GM12873 (cell line): Measurements from ENCODE around the gene C2orf81.

ENCODE experiments used
- CTCF ChIP-seq: IDR thresholded peaks from 2 replicates; pipeline ENCODE4 v1.5.1; 2012; ENCODE audit warnings: low read depth, mild to moderate bottlenecking, moderate library complexity, low read length, control low read depth; ENCODE audit not compliant: insufficient read depth; ENCODE audit errors: missing control alignments

C2orf81 gene

GRCh38 chr2:74428675-74429074, 7.3 kb upstream of the C2orf81 start:
- TF ChIP-seq CTCF: no peak

DNA sequence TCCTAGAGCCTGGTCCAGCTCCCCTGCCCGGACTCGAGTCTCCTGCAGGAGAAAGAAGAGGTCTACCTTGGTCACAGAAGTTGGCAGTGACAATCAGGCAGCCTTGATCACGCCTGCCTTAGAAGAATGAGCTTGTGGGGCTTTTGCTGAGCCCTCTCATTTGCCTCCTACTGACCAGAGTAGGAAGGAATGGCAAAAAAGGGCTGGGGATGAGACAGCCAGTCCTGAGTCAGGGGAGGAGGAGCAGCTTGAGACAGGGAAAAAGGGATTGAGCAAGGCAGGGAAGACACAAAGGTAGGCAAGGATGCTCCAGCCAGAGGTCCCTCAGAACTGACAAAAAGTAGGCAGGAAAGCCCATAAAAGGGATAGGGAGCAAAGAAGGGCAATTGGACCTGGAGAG, 6.1 kb upstream of the C2orf81 start:
- TF ChIP-seq CTCF: no peak

DNA sequence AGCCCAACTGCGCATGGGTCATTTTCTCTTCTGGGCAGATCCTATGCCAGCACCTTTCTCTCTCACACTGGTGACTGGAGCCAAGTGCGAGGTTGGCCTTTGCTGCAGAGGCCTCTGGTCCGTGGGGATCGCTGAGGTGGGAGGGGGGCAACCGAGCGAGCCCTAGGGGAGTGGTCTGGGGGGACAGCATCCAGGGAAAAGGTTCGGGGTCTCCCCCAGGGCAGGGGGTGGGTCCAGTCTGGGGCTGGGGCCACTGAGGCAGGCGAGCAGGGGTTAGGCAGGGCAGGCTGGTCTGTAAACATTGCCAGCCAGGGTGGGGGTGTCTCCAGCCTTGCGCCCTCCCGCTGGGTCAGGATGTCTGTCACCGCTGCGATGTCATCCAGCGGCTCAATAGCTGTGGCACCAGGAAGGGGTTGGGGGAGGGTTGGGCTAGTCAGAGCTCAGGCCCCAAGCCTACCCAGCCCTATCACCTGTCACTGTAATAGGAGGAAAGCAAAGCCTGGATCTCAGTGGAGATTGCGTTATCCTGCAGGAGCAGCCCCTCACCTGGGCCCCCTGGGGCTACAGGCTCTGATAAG, 4.9 kb upstream of the C2orf81 start:
- TF ChIP-seq CTCF: no peak

- TF ChIP-seq CTCF: no peak
These were observed 4.1 kb upstream of the C2orf81 start for GRCh38 chr2:74425523-74425922.

DNA sequence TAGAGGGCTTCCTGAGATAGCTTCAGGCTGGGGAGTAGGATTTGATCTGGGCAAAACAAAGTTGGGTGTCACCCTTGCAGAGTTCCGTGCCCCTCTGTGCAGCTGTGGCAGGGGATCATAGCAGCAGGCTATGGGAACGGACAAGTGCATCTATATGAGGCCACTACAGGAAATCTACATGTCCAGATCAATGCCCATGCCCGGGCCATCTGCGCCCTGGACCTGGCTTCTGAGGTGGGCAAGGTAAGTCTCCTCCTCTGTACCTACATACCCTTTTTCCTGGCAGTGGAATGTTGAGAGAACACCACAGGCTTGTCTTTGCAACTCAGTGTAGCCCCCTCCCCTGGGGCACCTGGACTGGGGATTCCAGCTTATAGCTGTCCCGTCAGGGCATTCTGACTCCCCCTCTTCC, 3.6 kb upstream of the C2orf81 start:
- no peak for TF ChIP-seq CTCF

GRCh38 chr2:74424139-74424992, 2.9 kb upstream of the C2orf81 start:
- TF ChIP-seq CTCF: no peak

- TF ChIP-seq CTCF: no peak
These were observed 2.0 kb upstream of the C2orf81 start for GRCh38 chr2:74423231-74424095.
